ENCODE results near the gene PHKG2.

PHKG2 gene

GRCh38 chr16:30740364-30741251 is 7.6 kb upstream of the PHKG2 start:
- peaks cover 9% of the 10 kb centered on the region for H3K36me3 Mint-ChIP-seq
- peaks cover 14% of the 10 kb centered on the region for H3K4me1 Mint-ChIP-seq (ENCODE audit: low read depth)
- H3K4me3 Mint-ChIP-seq: no peak overlapping the region
- no peaks in the 10 kb centered on the region for H3K9me3 Mint-ChIP-seq (ENCODE audit: low read depth)
- H3K27me3 Mint-ChIP-seq: no peaks in the 10 kb centered on the region
- peak overlapping the region; percentile 75 for H3K27ac Mint-ChIP-seq

- Mint-ChIP-seq H3K27ac (peak overlapping the region; percentile 56), H3K4me3 (no peak overlapping the region), H3K4me1 (ENCODE audit: low read depth) (peaks cover 14% of the 10 kb centered on the region), H3K9me3 (ENCODE audit: low read depth) (no peaks in the 10 kb centered on the region), H3K36me3 (peaks cover 9% of the 10 kb centered on the region), H3K27me3 (no peaks in the 10 kb centered on the region)
Observed at GRCh38 chr16:30741461-30741914, 6.7 kb upstream of the PHKG2 start.

- Mint-ChIP-seq H3K9me3 (ENCODE audit: low read depth) (no peaks in the 10 kb centered on the region), H3K27me3 (no peaks in the 10 kb centered on the region), H3K36me3 (peaks cover 9% of the 10 kb centered on the region), H3K27ac (peak overlapping the region; percentile 64), H3K4me3 (no peak overlapping the region), H3K4me1 (ENCODE audit: low read depth) (peaks cover 23% of the 10 kb centered on the region)
Observed at GRCh38 chr16:30743716-30744115, 4.5 kb upstream of the PHKG2 start.

- Mint-ChIP-seq H3K4me1 (ENCODE audit: low read depth) (peaks cover 24% of the 10 kb centered on the region), H3K9me3 (ENCODE audit: low read depth) (no peaks in the 10 kb centered on the region), H3K27ac (peak overlapping the region; percentile 28), H3K36me3 (peaks cover 9% of the 10 kb centered on the region), H3K4me3 (no peak overlapping the region), H3K27me3 (no peaks in the 10 kb centered on the region)
Observed at GRCh38 chr16:30744183-30744582, 4.0 kb upstream of the PHKG2 start.

- H3K9me3 Mint-ChIP-seq (ENCODE audit: low read depth): no peaks in the 10 kb centered on the region
- peaks cover 9% of the 10 kb centered on the region for H3K36me3 Mint-ChIP-seq
- peaks cover 30% of the 10 kb centered on the region for H3K4me1 Mint-ChIP-seq (ENCODE audit: low read depth)
- peak overlapping the region; percentile 54 for H3K27ac Mint-ChIP-seq
- no peak overlapping the region for H3K4me3 Mint-ChIP-seq
- no peaks in the 10 kb centered on the region for H3K27me3 Mint-ChIP-seq
Observed at GRCh38 chr16:30745082-30745481, 3.1 kb upstream of the PHKG2 start.

GRCh38 chr16:30746638-30747175 is 1.5 kb upstream of the PHKG2 start:
- H3K4me3 Mint-ChIP-seq: no peak overlapping the region
- H3K36me3 Mint-ChIP-seq: peaks cover 9% of the 10 kb centered on the region
- H3K27me3 Mint-ChIP-seq: no peaks in the 10 kb centered on the region
- peaks cover 18% of the 10 kb centered on the region for H3K4me1 Mint-ChIP-seq (ENCODE audit: low read depth)
- H3K27ac Mint-ChIP-seq: peak overlapping the region; percentile 61
- H3K9me3 Mint-ChIP-seq (ENCODE audit: low read depth): no peaks in the 10 kb centered on the region

- no peaks in the 10 kb centered on the region for H3K9me3 Mint-ChIP-seq (ENCODE audit: low read depth)
- peak overlapping the region; percentile 89 for H3K4me3 Mint-ChIP-seq
- H3K27ac Mint-ChIP-seq: peak overlapping the region; percentile 91
- peaks cover 6% of the 10 kb centered on the region for H3K36me3 Mint-ChIP-seq
- H3K4me1 Mint-ChIP-seq (ENCODE audit: low read depth): peaks cover 18% of the 10 kb centered on the region
- H3K27me3 Mint-ChIP-seq: no peaks in the 10 kb centered on the region
Observed at GRCh38 chr16:30747331-30747730, 894 bp upstream of the PHKG2 start.

- Mint-ChIP-seq H3K4me1 (ENCODE audit: low read depth) (peaks cover 18% of the 10 kb centered on the region), H3K27me3 (no peaks in the 10 kb centered on the region), H3K36me3 (peaks cover 4% of the 10 kb centered on the region), H3K27ac (peak overlapping the region; percentile 28), H3K9me3 (ENCODE audit: low read depth) (no peaks in the 10 kb centered on the region), H3K4me3 (peak overlapping the region; percentile 89)
Observed at GRCh38 chr16:30748634-30749445, 615 bp downstream of the PHKG2 start.

GRCh38 chr16:30750201-30750600 is 2.0 kb downstream of the PHKG2 start:
- Mint-ChIP-seq H3K27ac (no peak overlapping the region), H3K4me3 (peak overlapping the region; percentile 75), H3K36me3 (peaks cover 3% of the 10 kb centered on the region), H3K9me3 (ENCODE audit: low read depth) (no peaks in the 10 kb centered on the region), H3K4me1 (ENCODE audit: low read depth) (peaks cover 17% of the 10 kb centered on the region), H3K27me3 (no peaks in the 10 kb centered on the region)

- Mint-ChIP-seq H3K27me3 (no peaks in the 10 kb centered on the region), H3K4me3 (no peak overlapping the region), H3K27ac (no peak overlapping the region), H3K4me1 (ENCODE audit: low read depth) (peaks cover 17% of the 10 kb centered on the region), H3K36me3 (peaks cover 3% of the 10 kb centered on the region), H3K9me3 (ENCODE audit: low read depth) (no peaks in the 10 kb centered on the region)
Observed at GRCh38 chr16:30750876-30751465, 2.7 kb downstream of the PHKG2 start.

- Mint-ChIP-seq H3K36me3 (peaks cover 3% of the 10 kb centered on the region), H3K9me3 (ENCODE audit: low read depth) (no peaks in the 10 kb centered on the region), H3K27ac (no peak overlapping the region), H3K4me3 (no peak overlapping the region), H3K27me3 (no peaks in the 10 kb centered on the region), H3K4me1 (ENCODE audit: low read depth) (peaks cover 7% of the 10 kb centered on the region)
Observed at GRCh38 chr16:30753596-30753995, 5.4 kb downstream of the PHKG2 start.

GRCh38 chr16:30755955-30756780 is 7.9 kb downstream of the PHKG2 start:
- H3K9me3 Mint-ChIP-seq (ENCODE audit: low read depth): no peaks in the 10 kb centered on the region
- H3K4me1 Mint-ChIP-seq (ENCODE audit: low read depth): peaks cover 7% of the 10 kb centered on the region
- H3K27me3 Mint-ChIP-seq: no peaks in the 10 kb centered on the region
- H3K4me3 Mint-ChIP-seq: no peak overlapping the region
- H3K27ac Mint-ChIP-seq: no peak overlapping the region
- peaks cover 3% of the 10 kb centered on the region for H3K36me3 Mint-ChIP-seq

GRCh38 chr16:30756781-30757100 is 8.5 kb downstream of the PHKG2 start:
- H3K4me3 Mint-ChIP-seq: no peak overlapping the region

GRCh38 chr16:30757316-30757715 is 9.1 kb downstream of the PHKG2 start:
- Mint-ChIP-seq H3K4me3 (no peak overlapping the region), H3K27me3 (no peaks in the 10 kb centered on the region), H3K27ac (no peak overlapping the region), H3K4me1 (ENCODE audit: low read depth) (peaks cover 11% of the 10 kb centered on the region), H3K36me3 (peaks cover 3% of the 10 kb centered on the region), H3K9me3 (ENCODE audit: low read depth) (no peaks in the 10 kb centered on the region)

More at GRCh38 chr16:30756781-30757100, 8.5 kb downstream of the PHKG2 start:
- no peaks in the 10 kb centered on the region for H3K9me3 Mint-ChIP-seq (ENCODE audit: low read depth)
- no peak overlapping the region for H3K27ac Mint-ChIP-seq
- peaks cover 3% of the 10 kb centered on the region for H3K36me3 Mint-ChIP-seq
- no peaks in the 10 kb centered on the region for H3K27me3 Mint-ChIP-seq
- H3K4me1 Mint-ChIP-seq (ENCODE audit: low read depth): peaks cover 8% of the 10 kb centered on the region

Data from activated naive CD8-positive, alpha-beta T cell (primary cell).